AG09319 (cell line): Measurements from ENCODE around the gene PSG6.
"Not testable (repeated sequence)": the region's sequence is repeated elsewhere in the genome, so short reads cannot be mapped to it uniquely, and the experiment has no call there.

Experiments used
- DNase-seq: peaks from one replicate; pipeline ENCODE4 v3.0.0-alpha.2; 2010; ENCODE audit warnings: low read depth; ENCODE audit errors: extremely low read depth
- TF ChIP-seq, protein P1 (sequence below): IDR thresholded peaks from 2 replicates; pipeline ENCODE4 v1.5.1; 2011; ENCODE audit warnings: low read depth, mild to moderate bottlenecking, inconsistent platforms, low read length, moderate library complexity

Gene PSG6

DNA sequence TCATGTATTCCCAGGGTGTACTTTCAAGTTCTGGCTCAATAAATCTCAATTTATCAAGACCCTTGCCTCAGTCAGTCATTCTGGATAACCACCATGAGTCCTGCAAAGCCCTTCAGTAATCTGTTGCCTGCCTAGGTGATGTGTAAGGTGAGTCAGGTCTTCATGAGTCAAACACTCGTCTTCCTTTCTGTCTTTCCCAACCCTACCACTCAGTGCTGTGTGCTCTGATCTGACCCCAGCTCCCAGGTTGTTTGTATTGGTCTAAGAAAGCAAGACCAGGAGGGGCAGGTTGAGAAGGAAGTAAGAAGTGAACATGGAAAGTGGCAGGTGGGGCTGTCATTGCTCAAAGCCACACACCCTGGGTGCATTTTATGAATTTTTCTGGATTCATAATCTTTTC is 20.0 kb downstream of the PSG6 start:
- not testable (repeated sequence) for DNase-seq

DNA sequence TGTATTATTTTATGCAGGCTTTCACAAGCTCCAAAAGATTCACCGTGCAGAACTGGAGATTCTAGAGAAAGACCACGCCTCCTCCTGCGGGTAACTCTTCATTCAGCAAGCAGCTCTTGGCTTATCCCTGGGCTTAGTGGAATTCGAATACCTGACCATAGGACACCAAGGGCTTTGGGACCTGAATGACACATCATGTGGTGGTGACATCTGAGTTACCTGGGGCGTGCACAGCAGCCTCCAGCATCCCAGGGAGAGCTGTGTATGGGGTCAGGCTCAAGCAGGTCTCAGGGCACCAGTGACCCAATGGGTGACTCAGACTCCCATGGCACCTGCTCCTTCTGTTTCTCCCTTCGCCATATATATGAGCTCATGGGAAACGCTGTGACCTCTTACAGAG is 27.2 kb downstream of the PSG6 start:
- DNase-seq = not testable (repeated sequence)

DNA sequence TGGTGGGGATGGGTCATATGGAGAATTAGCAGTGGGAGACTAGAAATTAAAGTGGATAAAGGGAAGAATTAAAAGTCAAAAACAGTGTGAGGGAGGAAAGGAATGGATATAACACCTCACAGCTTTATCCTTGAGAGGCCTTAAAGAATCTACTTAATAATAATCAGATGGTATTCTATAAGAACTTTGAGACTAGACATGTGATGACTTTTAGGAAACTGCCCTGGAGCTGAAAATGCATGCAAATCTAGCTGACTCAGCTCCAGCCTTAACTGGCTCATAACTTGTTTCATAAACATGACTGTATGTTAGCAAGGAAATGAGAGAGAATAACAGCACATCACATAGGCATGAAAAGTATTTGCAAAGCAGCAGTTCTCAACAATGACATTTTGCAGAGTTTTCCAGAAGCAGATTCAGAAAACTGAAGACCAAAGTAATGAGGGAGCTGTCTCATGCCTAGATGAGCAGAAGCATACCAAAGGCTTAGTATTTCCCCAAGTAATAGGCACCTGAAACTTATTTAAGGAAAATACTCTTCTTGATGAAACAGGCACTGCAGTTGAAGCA is 29.7 kb downstream of the PSG6 start:
- not testable (repeated sequence) for DNase-seq

GRCh38 chr19:42882730-42883129 is 35.0 kb downstream of the PSG6 start:
- DNase-seq = not testable (repeated sequence)

DNA sequence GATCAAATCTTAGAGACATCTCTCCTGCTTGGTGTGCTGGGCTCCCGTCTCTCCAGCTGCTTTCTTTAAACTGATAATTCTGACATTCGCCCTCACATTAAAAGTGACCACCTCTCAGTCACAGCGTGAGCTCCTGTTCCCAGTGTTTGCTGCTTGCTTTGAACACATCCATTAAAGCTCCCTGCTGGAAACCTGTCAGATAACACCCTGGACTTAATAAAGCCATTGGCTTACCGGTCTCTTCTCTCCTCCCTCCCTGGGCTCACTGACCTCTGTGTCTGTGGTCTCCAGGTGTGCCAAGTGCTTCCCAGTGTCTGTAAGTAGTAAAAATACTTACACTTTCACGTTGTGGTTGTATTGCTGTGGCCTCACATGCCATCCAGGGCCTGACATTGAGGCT is 35.7 kb downstream of the PSG6 start:
- DNase-seq = not testable (repeated sequence)

- DNase-seq = not testable (repeated sequence)
Observed at GRCh38 chr19:42881279-42881678, 36.4 kb downstream of the PSG6 start.

DNA sequence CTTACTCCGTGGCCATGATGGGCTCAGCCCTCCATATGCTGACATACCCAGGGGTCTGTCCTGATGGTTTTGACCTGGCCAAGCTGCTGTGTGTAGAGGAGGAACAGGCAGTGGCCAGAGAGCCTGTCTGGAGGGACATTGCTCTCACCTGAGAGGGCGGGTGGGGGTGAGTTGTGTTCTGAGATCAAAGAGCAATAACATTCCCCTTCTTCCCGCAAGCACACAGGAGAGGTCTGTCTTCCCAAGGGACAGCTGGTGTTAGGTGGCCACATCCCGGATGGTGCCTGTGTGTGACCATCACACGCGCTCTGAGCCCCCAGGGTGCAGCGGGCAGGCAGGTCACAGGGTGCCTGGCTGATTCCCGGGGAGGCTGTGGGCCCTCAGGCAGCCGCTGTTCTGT is 37.1 kb downstream of the PSG6 start:
- DNase-seq = not testable (repeated sequence)

More at GRCh38 chr19:42881279-42881678, 36.4 kb downstream of the PSG6 start:
- TF ChIP-seq, protein P1, sequence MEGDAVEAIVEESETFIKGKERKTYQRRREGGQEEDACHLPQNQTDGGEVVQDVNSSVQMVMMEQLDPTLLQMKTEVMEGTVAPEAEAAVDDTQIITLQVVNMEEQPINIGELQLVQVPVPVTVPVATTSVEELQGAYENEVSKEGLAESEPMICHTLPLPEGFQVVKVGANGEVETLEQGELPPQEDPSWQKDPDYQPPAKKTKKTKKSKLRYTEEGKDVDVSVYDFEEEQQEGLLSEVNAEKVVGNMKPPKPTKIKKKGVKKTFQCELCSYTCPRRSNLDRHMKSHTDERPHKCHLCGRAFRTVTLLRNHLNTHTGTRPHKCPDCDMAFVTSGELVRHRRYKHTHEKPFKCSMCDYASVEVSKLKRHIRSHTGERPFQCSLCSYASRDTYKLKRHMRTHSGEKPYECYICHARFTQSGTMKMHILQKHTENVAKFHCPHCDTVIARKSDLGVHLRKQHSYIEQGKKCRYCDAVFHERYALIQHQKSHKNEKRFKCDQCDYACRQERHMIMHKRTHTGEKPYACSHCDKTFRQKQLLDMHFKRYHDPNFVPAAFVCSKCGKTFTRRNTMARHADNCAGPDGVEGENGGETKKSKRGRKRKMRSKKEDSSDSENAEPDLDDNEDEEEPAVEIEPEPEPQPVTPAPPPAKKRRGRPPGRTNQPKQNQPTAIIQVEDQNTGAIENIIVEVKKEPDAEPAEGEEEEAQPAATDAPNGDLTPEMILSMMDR = peak; percentile 33

DNA sequence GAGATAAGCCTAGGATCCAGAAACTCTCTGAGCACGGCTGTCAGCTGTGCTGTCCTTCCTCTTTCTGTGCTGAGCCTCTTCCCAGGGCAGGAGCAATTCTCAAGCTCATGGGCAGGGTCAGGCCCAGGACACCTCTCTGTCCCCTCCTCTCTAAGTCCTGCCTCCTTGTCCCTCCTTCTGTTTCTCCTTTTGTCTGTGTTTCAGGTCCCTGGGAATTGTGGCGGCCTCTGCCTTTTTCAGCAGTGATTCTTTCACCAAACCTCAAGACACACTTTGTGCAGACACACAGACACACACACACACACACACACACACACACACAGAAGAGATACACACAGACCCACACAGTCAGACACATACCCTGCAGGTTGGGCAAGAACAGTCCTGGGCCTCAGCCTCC is 38.1 kb downstream of the PSG6 start, which contains the start of gene PSG1:
Gene PSG1, minus strand, starts transcription at position 101 of the 400 bp plus-strand sequence. CDS start 132 bp downstream, outside the sequence.
- TF ChIP-seq, protein P1 = no peak
- DNase-seq = no peak

- DNase-seq = not testable (repeated sequence)
Observed at GRCh38 chr19:42876596-42876995, 41.1 kb downstream of the PSG6 start.

- DNase-seq = not testable (repeated sequence)
Observed at GRCh38 chr19:42875881-42876280, 41.8 kb downstream of the PSG6 start.

DNA sequence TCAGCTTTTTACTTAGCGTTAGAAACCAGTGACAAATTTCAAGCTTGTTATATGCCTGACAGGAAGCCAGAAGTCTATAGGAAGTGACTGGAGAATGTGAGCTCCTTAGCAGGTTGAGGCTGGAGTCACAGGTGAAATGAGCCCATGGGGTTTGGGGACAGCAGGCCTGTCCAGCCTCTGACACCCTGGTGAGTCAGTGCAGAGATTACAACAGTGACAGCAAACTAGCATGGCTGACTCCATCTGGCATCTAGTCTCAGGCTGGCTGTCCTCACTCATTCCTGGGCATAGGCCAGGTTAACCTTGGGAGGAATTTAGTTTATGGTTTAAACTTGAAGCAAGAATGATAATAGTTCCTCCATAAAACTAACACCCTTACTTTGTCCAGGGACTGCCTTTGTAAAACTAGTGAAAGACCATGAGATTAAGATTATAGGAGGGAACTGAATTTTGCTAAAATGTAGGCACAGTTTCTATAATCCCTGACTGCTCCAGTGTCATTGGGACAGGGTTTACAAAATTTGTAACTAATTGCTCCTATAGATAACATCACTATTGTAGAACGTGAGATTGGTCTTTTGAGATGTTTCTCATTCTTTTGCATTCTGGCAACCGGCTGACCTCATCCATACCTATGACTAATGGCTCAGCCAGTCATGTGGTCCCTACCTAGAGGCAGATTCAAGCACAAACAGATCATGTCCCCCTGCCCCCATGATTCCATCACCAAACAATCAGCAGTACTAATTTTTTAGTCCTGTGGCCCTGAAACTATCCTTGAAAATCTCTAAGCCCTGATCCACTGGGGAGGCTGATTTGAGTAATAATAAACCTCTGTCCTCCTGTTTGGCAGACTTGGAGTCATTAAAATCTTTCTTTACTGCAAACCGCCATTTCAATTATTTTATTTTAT is 42.5 kb downstream of the PSG6 start:
- DNase-seq = not testable (repeated sequence)

DNA sequence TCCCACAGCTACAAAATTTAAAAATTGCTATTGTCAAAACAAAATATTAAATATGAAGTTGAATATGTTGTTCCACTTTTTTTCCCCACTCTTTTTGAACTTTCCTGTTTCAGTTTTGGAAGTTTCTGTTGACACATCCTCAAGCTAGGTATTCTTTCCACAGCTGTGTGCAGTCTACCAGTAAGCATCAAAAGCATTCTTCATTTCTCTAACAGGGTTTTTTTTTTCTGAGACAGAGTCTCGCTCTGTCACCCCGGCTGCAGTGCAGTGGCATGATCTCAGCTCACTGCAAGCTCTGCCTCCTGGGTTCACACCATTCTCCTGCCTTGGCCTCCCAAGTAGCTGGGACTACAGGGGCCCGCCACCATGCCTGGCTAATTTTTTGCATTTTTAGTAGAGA is 43.6 kb downstream of the PSG6 start:
- not testable (repeated sequence) for DNase-seq

DNA sequence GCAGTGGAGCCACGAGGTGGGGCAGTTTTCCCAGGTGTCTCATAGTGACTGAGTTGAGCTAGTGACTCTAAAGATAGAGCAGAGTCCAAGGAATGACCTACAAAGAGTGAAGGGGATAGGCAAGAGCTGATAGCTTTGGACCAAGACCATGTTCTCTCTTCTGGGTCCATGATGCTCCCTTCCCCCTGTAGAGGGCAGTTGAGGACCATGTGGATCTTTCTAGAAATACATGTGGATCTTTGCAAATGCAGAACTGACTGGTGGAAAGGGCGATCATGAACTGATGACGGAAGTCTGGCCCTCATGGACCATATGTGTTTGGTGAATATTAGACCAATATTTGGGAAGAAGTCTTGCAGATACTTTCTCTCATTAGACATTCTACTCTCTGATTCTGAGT is 45.1 kb downstream of the PSG6 start:
- DNase-seq = no peak
- TF ChIP-seq, protein P1 = peak; percentile 4
